Measurements from ENCODE around the gene SH3GLB1. TPM values are rescaled to one million over a fixed set of nuclear protein-coding genes. Genes with fewer than 3 reads are reported as not detected.

Gene SH3GLB1
- total and polyA plus RNA-seq, 4 donors = 14.1 to 25.2 (median 18.3) TPM

- H3K36me3 ChIP-seq (ENCODE audit: control insufficient read depth in 4 of 4, insufficient read depth in 3 of 4, low read depth in 1 of 4, low read length in 3 of 4) = peaks cover 0 to 5% (median 2%) of the 10 kb centered on the region in 4 donors
- no peaks in the 10 kb centered on the region for H3K9me3 ChIP-seq (ENCODE audit: control insufficient read depth in 4 of 4, low read length in 3 of 4)
- 88% methylated on average over 3 of the region's 3 CpGs for WGBS
- no peak overlapping the region for H3K9ac ChIP-seq (ENCODE audit: low read depth in 1 of 2, low read length in 2 of 2)
- no peak overlapping the region for H3K27ac ChIP-seq (ENCODE audit: low read depth in 1 of 2, low read length in 2 of 2)
- no peak overlapping the region for H3K4me3 ChIP-seq (ENCODE audit: low read depth in 1 of 3, low read length in 3 of 3)
- DNase-seq (ENCODE audit: low spot score) = no peak
- peaks cover 0 to 6% (median 3%) of the 10 kb centered on the region in 4 donors for H3K4me1 ChIP-seq (ENCODE audit: control insufficient read depth in 4 of 4, insufficient read depth in 4 of 4, low read length in 3 of 4)
- no peaks in the 10 kb centered on the region for H3K27me3 ChIP-seq (ENCODE audit: control insufficient read depth in 4 of 4, insufficient read depth in 4 of 4, low read length in 3 of 4)
- TF ChIP-seq JUND (IDR thresholded peaks at IDR 0.05) (no peak), REST (IDR thresholded peaks at IDR 0.05) (no peak), RXRA (IDR thresholded peaks at IDR 0.05) (no peak), CTCF (IDR thresholded peaks at IDR 0.05; ENCODE audit: low read depth, low read length, missing input control) (no peak), MAX (IDR thresholded peaks at IDR 0.05) (no peak), YY1 (IDR thresholded peaks at IDR 0.05) (no peak), ATF3 (IDR thresholded peaks at IDR 0.05) (no peak), SP1 (IDR thresholded peaks at IDR 0.05) (no peak), FOXA2 (IDR thresholded peaks at IDR 0.05) (no peak), FOXA1 (IDR thresholded peaks at IDR 0.05) (no peak)
Measured at GRCh38 chr1:86713477-86713876, 9.1 kb downstream of the SH3GLB1 start.

- no peak for DNase-seq (ENCODE audit: low spot score)
- WGBS = 73% methylated on average over 1 of the region's 1 CpG
- Histone ChIP-seq H3K9me3 (ENCODE audit: control insufficient read depth in 4 of 4, low read length in 3 of 4) (no peaks in the 10 kb centered on the region), H3K36me3 (ENCODE audit: control insufficient read depth in 4 of 4, insufficient read depth in 3 of 4, low read depth in 1 of 4, low read length in 3 of 4) (peaks cover 0 to 5% (median 2%) of the 10 kb centered on the region in 4 donors), H3K9ac (ENCODE audit: low read depth in 1 of 2, low read length in 2 of 2) (no peak overlapping the region), H3K27ac (ENCODE audit: low read depth in 1 of 2, low read length in 2 of 2) (no peak overlapping the region), H3K4me1 (ENCODE audit: control insufficient read depth in 4 of 4, insufficient read depth in 4 of 4, low read length in 3 of 4) (peaks cover 0 to 6% (median 3%) of the 10 kb centered on the region in 4 donors), H3K27me3 (ENCODE audit: control insufficient read depth in 4 of 4, insufficient read depth in 4 of 4, low read length in 3 of 4) (no peaks in the 10 kb centered on the region), H3K4me3 (ENCODE audit: low read depth in 1 of 3, low read length in 3 of 3) (no peak overlapping the region)
- TF ChIP-seq EGR1 (IDR thresholded peaks at IDR 0.05; ENCODE audit: low read depth in 2 of 2) (no peak), GABPA (IDR thresholded peaks at IDR 0.05 in 1 of 2, conservative IDR thresholded peaks at IDR 0.05 in 1 of 2) (no peak), HNF4A (conservative IDR thresholded peaks at IDR 0.05) (peak in 1 of 2 donors; percentile 17), TAF1 (conservative IDR thresholded peaks at IDR 0.05) (no peak)
Measured at GRCh38 chr1:86714159-86714558, 9.8 kb downstream of the SH3GLB1 start.
